H1 (cell line): Measurements from ENCODE around the gene ARID1B. TPM values are rescaled to one million over a fixed set of nuclear protein-coding genes. Genes with fewer than 3 reads are reported as not detected.

ENCODE experiments used
- CTCF ChIA-PET: fragments of 300-600 bp; sonication (Branson Sonifier 250); formaldehyde crosslinking; loops from one replicate; lab custom pipeline; 2021; ENCODE audit not compliant: partially characterized antibody; lab: Charles Lee
- POLR2A ChIA-PET: fragments of 300-600 bp; sonication (Branson Sonifier 250); formaldehyde crosslinking; loops from one replicate; lab custom pipeline; 2021; ENCODE audit warnings: inconsistent platforms; ENCODE audit not compliant: partially characterized antibody; lab: Charles Lee
- DNase-seq, 2 experiments: peaks; one replicate each; pipeline versions ENCODE4 v3.0.0 to v3.0.0-alpha.2; 2010 to 2022; ENCODE audit warnings: low spot score in 2 of 2, low read depth in 1 of 2, mixed read lengths in 1 of 2
- FAIRE-seq: peaks from 2 replicates; lab custom pipeline; 2011; peaks lifted over from hg19 to GRCh38; lab: Jason Lieb, UNC
- H2AFZ ChIP-seq: 2 replicates; pipeline ENCODE4 v1.8.1; 2012; ENCODE audit warnings: low read length, inconsistent platforms
- H2AK5ac ChIP-seq: 2 replicates; pipeline ENCODE4 v1.6.1; 2013; ENCODE audit warnings: low read depth, low read length
- H2BK120ac ChIP-seq: replicated peaks from 2 replicates; pipeline ENCODE3; 2013; ENCODE audit warnings: low read depth, low read length, inconsistent platforms
- H2BK12ac ChIP-seq: 2 replicates; pipeline ENCODE4 v1.6.1; 2013; ENCODE audit warnings: low read depth, low read length
- H2BK15ac ChIP-seq: 2 replicates; pipeline ENCODE4 v1.6.1; 2013; ENCODE audit warnings: low read length
- H2BK20ac ChIP-seq: 2 replicates; pipeline ENCODE4 v1.6.1; 2013; ENCODE audit warnings: low read length
- H2BK5ac ChIP-seq: 2 replicates; pipeline ENCODE4 v1.6.1; 2013; ENCODE audit warnings: low read depth, low read length
- H3K14ac ChIP-seq: 2 replicates; pipeline ENCODE4 v1.6.1; 2013; ENCODE audit warnings: inconsistent platforms; ENCODE audit not compliant: insufficient read length
- H3K18ac ChIP-seq: 2 replicates; pipeline ENCODE4 v1.6.1; 2013; ENCODE audit warnings: low read length; ENCODE audit errors: extremely low read depth
- H3K23ac ChIP-seq: 2 replicates; pipeline ENCODE4 v1.6.1; 2013; ENCODE audit warnings: inconsistent platforms; ENCODE audit not compliant: insufficient read length
- H3K23me2 ChIP-seq: 2 replicates; pipeline ENCODE4 v1.6.1; 2013; ENCODE audit warnings: low read depth, low read length
- H3K27ac ChIP-seq: 2 replicates; pipeline ENCODE4 v1.6.1; 2011; ENCODE audit warnings: low read depth, low read length, inconsistent platforms
- H3K27me3 ChIP-seq, 4 experiments: replicated peaks in 1 of 4; 1 replicate in 1 of 4; 2 replicates in 3 of 4; pipeline versions ENCODE4 v1.6.1 to v1.8.1; 2011 to 2013; ENCODE audit warnings: low read length in 3 of 4, mild to moderate bottlenecking in 3 of 4, inconsistent platforms in 2 of 4, mixed read lengths in 2 of 4, moderate library complexity in 1 of 4; ENCODE audit not compliant: control insufficient read depth in 3 of 4, insufficient read depth in 3 of 4; ENCODE audit errors: extremely low read depth in 1 of 4
- H3K36me3 ChIP-seq, 4 experiments: 2 replicates each; pipeline versions ENCODE4 v1.6.1 to v1.8.1; 2011 to 2013; ENCODE audit warnings: mild to moderate bottlenecking in 4 of 4, low read length in 3 of 4, moderate library complexity in 2 of 4, control low read depth in 1 of 4, inconsistent platforms in 1 of 4; ENCODE audit not compliant: insufficient read depth in 4 of 4, control insufficient read depth in 2 of 4
- H3K4ac ChIP-seq: replicated peaks from 2 replicates; pipeline ENCODE3; 2013; ENCODE audit warnings: low read length, low read depth, mixed read lengths, inconsistent platforms; ENCODE audit not compliant: insufficient read length
- H3K4me1 ChIP-seq, 4 experiments: replicated peaks in 1 of 4; 1 replicate in 1 of 4; 2 replicates in 3 of 4; pipeline versions ENCODE4 v1.6.1 to v1.8.1; 2011 to 2013; ENCODE audit warnings: low read length in 3 of 4, inconsistent platforms in 2 of 4, mixed read lengths in 1 of 4; ENCODE audit not compliant: insufficient read depth in 4 of 4, control insufficient read depth in 3 of 4
- H3K4me2 ChIP-seq, 2 experiments: 2 replicates each; pipeline versions ENCODE4 v1.6.1 to v1.8.1; 2011 to 2013; ENCODE audit warnings: low read depth in 2 of 2, low read length in 2 of 2, control low read depth in 1 of 2, inconsistent platforms in 1 of 2, mild to moderate bottlenecking in 1 of 2; ENCODE audit not compliant: insufficient read depth in 1 of 2
- H3K4me3 ChIP-seq, 4 experiments: fragments of 200-600, 300-600 bp in 1 of 4; sonication (generic), shearing (Covaris generic), sonication (Bioruptor Twin) in 1 of 4; 2 replicates each; pipeline versions ENCODE4 v1.5.1 to v1.8.1; 2011 to 2016; ENCODE audit warnings: low read length in 4 of 4, low read depth in 3 of 4, control low read depth in 2 of 4, inconsistent platforms in 2 of 4, mild to moderate bottlenecking in 2 of 4, mixed read lengths in 1 of 4, moderate library complexity in 1 of 4; ENCODE audit not compliant: insufficient read depth in 2 of 4; ENCODE audit errors: extremely low read depth in 1 of 4
- H3K56ac ChIP-seq: replicated peaks from 2 replicates; pipeline ENCODE3; 2013; ENCODE audit warnings: low read depth, mild to moderate bottlenecking, mixed read lengths, low read length, inconsistent platforms; ENCODE audit not compliant: insufficient read length
- H3K79me1 ChIP-seq: 2 replicates; pipeline ENCODE4 v1.6.1; 2013; ENCODE audit warnings: low read depth, low read length, control low read depth
- H3K79me2 ChIP-seq, 2 experiments: 2 replicates each; pipeline versions ENCODE4 v1.6.1 to v1.8.1; 2012 to 2013; ENCODE audit warnings: low read length in 2 of 2, mild to moderate bottlenecking in 2 of 2, inconsistent platforms in 1 of 2; ENCODE audit not compliant: insufficient read depth in 2 of 2, control insufficient read depth in 1 of 2
- H3K9ac ChIP-seq, 4 experiments: replicated peaks in 1 of 4; 1 replicate in 1 of 4; 2 replicates in 3 of 4; pipeline versions ENCODE4 v1.6.1 to v1.8.1; 2011 to 2013; ENCODE audit warnings: low read depth in 3 of 4, low read length in 3 of 4, control low read depth in 2 of 4, mild to moderate bottlenecking in 2 of 4, moderate library complexity in 2 of 4, inconsistent platforms in 1 of 4; ENCODE audit errors: extremely low read depth in 1 of 4
- H3K9me3 ChIP-seq, 2 experiments: 2 replicates each; pipeline versions ENCODE4 v1.6.1 to v1.8.1; 2012 to 2013; ENCODE audit warnings: mild to moderate bottlenecking in 2 of 2, moderate library complexity in 2 of 2, control low read depth in 1 of 2, inconsistent platforms in 1 of 2, low read depth in 1 of 2, low read length in 1 of 2, mixed read lengths in 1 of 2; ENCODE audit not compliant: insufficient read depth in 2 of 2
- H4K20me1 ChIP-seq, 2 experiments: replicated peaks in 1 of 2; 2 replicates each; pipeline versions ENCODE3 to v1.8.1; 2011 to 2013; ENCODE audit warnings: inconsistent platforms in 2 of 2, low read length in 2 of 2, mild to moderate bottlenecking in 1 of 2; ENCODE audit not compliant: insufficient read depth in 2 of 2, control insufficient read depth in 1 of 2
- H4K5ac ChIP-seq: 2 replicates; pipeline ENCODE4 v1.6.1; 2013; ENCODE audit warnings: low read length, low read depth, mixed read lengths, inconsistent platforms; ENCODE audit not compliant: insufficient read length
- H4K8ac ChIP-seq: 2 replicates; pipeline ENCODE4 v1.8.0; 2013; ENCODE audit warnings: mild to moderate bottlenecking, moderate library complexity, low read length, inconsistent platforms; ENCODE audit not compliant: insufficient read depth; ENCODE audit errors: extremely low read depth
- H4K91ac ChIP-seq: replicated peaks from 2 replicates; pipeline ENCODE3; 2013; ENCODE audit warnings: low read length, mixed read lengths, inconsistent platforms; ENCODE audit not compliant: insufficient read length
- ATF3 ChIP-seq: IDR thresholded peaks from 2 replicates; pipeline ENCODE4 v1.6.1; 2011; ENCODE audit warnings: low read depth, mild to moderate bottlenecking, low read length; ENCODE audit not compliant: insufficient read depth
- BCL11A ChIP-seq, 2 experiments: IDR thresholded peaks; one replicate each; pipeline ENCODE4 v1.6.1; 2011; ENCODE audit warnings: low read depth in 2 of 2, low read length in 2 of 2, mild to moderate bottlenecking in 2 of 2
- EGR1 ChIP-seq: IDR thresholded peaks from 2 replicates; pipeline ENCODE4 v1.6.1; 2011; ENCODE audit warnings: low read depth, low read length, borderline replicate concordance
- FOSL1 ChIP-seq: IDR thresholded peaks from 2 replicates; pipeline ENCODE4 v1.6.1; 2011; ENCODE audit warnings: mild to moderate bottlenecking, low read depth, low read length, moderate library complexity; ENCODE audit not compliant: insufficient read depth
- KDM4A ChIP-seq: IDR thresholded peaks from one replicate; pipeline ENCODE4 v1.7.1; 2012; ENCODE audit warnings: low read depth, mild to moderate bottlenecking, moderate library complexity, low read length, inconsistent platforms; ENCODE audit not compliant: severe bottlenecking
- POLR2A ChIP-seq, 2 experiments: IDR thresholded peaks; 1 replicate in 1 of 2; 2 replicates in 1 of 2; pipeline ENCODE4 v1.6.1; 2011; ENCODE audit warnings: low read depth in 2 of 2, low read length in 2 of 2, mild to moderate bottlenecking in 2 of 2; ENCODE audit errors: control extremely low read depth in 1 of 2
- RBBP5 ChIP-seq: IDR thresholded peaks from 2 replicates; pipeline ENCODE4 v1.7.1; 2012; ENCODE audit warnings: low read depth, mild to moderate bottlenecking, inconsistent platforms, low read length, moderate library complexity, borderline replicate concordance
- SP2 ChIP-seq: IDR thresholded peaks from 2 replicates; pipeline ENCODE4 v1.6.1; 2012; ENCODE audit warnings: mild to moderate bottlenecking, low read length, inconsistent platforms
- SP4 ChIP-seq: IDR thresholded peaks from 2 replicates; pipeline ENCODE4 v1.6.1; 2012; ENCODE audit warnings: low read length, inconsistent platforms
- SUZ12 ChIP-seq: fragments of 200-600 bp; sonication (generic); IDR thresholded peaks from 2 replicates; pipeline ENCODE4 v1.6.1; 2012; ENCODE audit warnings: mild to moderate bottlenecking, inconsistent platforms, low read length, moderate library complexity, mixed read lengths
- WGBS, 2 experiments: shearing (Covaris generic) in 1 of 2; methylation state at CpG; one replicate each; pipeline versions ENCODE4 v1.1.6 to v1.1.7; 2013 to 2015; ENCODE audit warnings: low lambda C conversion rate in 2 of 2, mixed read lengths in 2 of 2, inconsistent platforms in 1 of 2, low coverage in 1 of 2, missing lambda C conversion rate in 1 of 2; ENCODE audit not compliant: insufficient replicate concordance in 2 of 2, insufficient coverage in 1 of 2, insufficient read length in 1 of 2; ENCODE audit errors: extremely low coverage in 1 of 2, missing lambda C conversion rate in 1 of 2; 5-methylcytosine and 5-hydroxymethylcytosine counted together
- polyA plus RNA-seq, 7 experiments: library from polyadenylated mRNA; depleted of rRNA in 3 of 7; stranded (reverse) in 5 of 7; unstranded in 2 of 7; fragments of >200 nt in 5 of 7; fragments of 200-250 nt in 2 of 7; gene quantifications; 1 replicate in 5 of 7; 2 replicates in 1 of 7; 4 replicates in 1 of 7; pipeline versions ENCODE4 v1.2.1 to v1.2.3, GENCODE V29; 2011 to 2013; ENCODE audit warnings: missing spikeins in 2 of 7, mixed read lengths in 2 of 7
- total RNA-seq: library from RNA; stranded (reverse); fragmentation: NEBNext Ultra II Directional; extraction: Animal tissue kit (Norgen Biotek cat#: 25700); gene quantifications from 2 replicates; pipeline ENCODE4 v1.2.1, GENCODE V29; 2021
- TF ChIP-seq, protein P1 (sequence below), 3 experiments: IDR thresholded peaks; 1 replicate in 2 of 3; 2 replicates in 1 of 3; pipeline versions ENCODE4 v1.5.1 to v1.6.1; 2011; ENCODE audit warnings: low read length in 3 of 3, mild to moderate bottlenecking in 3 of 3, inconsistent platforms in 2 of 3, low read depth in 1 of 3, moderate library complexity in 1 of 3; ENCODE audit not compliant: insufficient read depth in 1 of 3; ENCODE audit errors: control extremely low read depth in 1 of 3

ARID1B gene
- total and polyA plus RNA-seq, 2 of the 8 experiments (the other 6 are each of a cell fraction or from before 2014, with no cell fraction given): 24.3 to 70.3 TPM

GRCh38 chr6:156806155-156806554, 29.0 kb downstream of the ARID1B start:
- no peaks in the 10 kb centered on the region for H3K9me3 ChIP-seq
- no peak overlapping the region for H2BK120ac ChIP-seq
- no peak overlapping the region for H2BK12ac ChIP-seq
- ChIA-PET POLR2A (interaction anchor here (1.4 kb wide), 1 partner anchor 15 kb away, joined by 3 read pairs; no protein-coding TSS in a partner anchor), CTCF (interaction anchor here (1.3 to 1.8 kb wide), 3 partner anchors 14 to 17 kb away, joined by 3 to 6 read pairs (median 4); no protein-coding TSS in a partner anchor)
- 91% methylated on average over 4 of the region's 4 CpGs; no CpG with 5 or more reads in 1 of the 2 experiments for WGBS, 2 experiments
- H3K56ac ChIP-seq: no peak overlapping the region
- H3K27ac ChIP-seq: no peak overlapping the region
- H2AK5ac ChIP-seq: no peak overlapping the region
- no peaks in the 10 kb centered on the region for H3K36me3 ChIP-seq
- no peak overlapping the region for H3K4me2 ChIP-seq
- H4K8ac ChIP-seq: no peak overlapping the region
- peaks cover 29 to 100% of the 10 kb centered on the region in 2 experiments for H3K79me2 ChIP-seq
- peaks cover 6% of the 10 kb centered on the region; the same call in 1 of the 2 replicates for H3K79me1 ChIP-seq
- no peaks in the 10 kb centered on the region for H3K27me3 ChIP-seq
- FAIRE-seq (no peak), DNase-seq (no peak)
- H4K20me1 ChIP-seq: peaks cover 11 to 24% of the 10 kb centered on the region in 2 experiments
- H3K4me1 ChIP-seq: peaks cover 0 to 8% (median 3%) of the 10 kb centered on the region in 4 experiments; a peak in 2 of 7 replicates
- H4K91ac ChIP-seq: no peak overlapping the region
- H3K18ac ChIP-seq: no peak overlapping the region
- no peak overlapping the region for H2BK5ac ChIP-seq
- no peak overlapping the region for H3K4ac ChIP-seq
- no peak overlapping the region for H2AFZ ChIP-seq
- no peak overlapping the region for H3K23ac ChIP-seq
- no peak overlapping the region for H3K9ac ChIP-seq
- no peak overlapping the region for H2BK20ac ChIP-seq
- H4K5ac ChIP-seq: no peak overlapping the region
- no peak overlapping the region for H2BK15ac ChIP-seq
- H3K23me2 ChIP-seq: no peaks in the 10 kb centered on the region
- no peak overlapping the region for H3K4me3 ChIP-seq
- no peak overlapping the region for H3K14ac ChIP-seq
- TF ChIP-seq SP2 (no peak), BCL11A (IDR thresholded peaks at IDR 0.05; ENCODE audit: low read depth in 2 of 2, low read length in 2 of 2) (no peak), EGR1 (no peak), POLR2A (IDR thresholded peaks at IDR 0.05; ENCODE audit: control extremely low read depth in 1 of 2, low read depth in 2 of 2, low read length in 2 of 2) (no peak), KDM4A (no peak), FOSL1 (no peak), RBBP5 (no peak), SUZ12 (no peak), ATF3 (no peak), SP4 (no peak)
- TF ChIP-seq, protein P1, sequence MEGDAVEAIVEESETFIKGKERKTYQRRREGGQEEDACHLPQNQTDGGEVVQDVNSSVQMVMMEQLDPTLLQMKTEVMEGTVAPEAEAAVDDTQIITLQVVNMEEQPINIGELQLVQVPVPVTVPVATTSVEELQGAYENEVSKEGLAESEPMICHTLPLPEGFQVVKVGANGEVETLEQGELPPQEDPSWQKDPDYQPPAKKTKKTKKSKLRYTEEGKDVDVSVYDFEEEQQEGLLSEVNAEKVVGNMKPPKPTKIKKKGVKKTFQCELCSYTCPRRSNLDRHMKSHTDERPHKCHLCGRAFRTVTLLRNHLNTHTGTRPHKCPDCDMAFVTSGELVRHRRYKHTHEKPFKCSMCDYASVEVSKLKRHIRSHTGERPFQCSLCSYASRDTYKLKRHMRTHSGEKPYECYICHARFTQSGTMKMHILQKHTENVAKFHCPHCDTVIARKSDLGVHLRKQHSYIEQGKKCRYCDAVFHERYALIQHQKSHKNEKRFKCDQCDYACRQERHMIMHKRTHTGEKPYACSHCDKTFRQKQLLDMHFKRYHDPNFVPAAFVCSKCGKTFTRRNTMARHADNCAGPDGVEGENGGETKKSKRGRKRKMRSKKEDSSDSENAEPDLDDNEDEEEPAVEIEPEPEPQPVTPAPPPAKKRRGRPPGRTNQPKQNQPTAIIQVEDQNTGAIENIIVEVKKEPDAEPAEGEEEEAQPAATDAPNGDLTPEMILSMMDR (IDR thresholded peaks at IDR 0.05; ENCODE audit: control extremely low read depth in 1 of 3, insufficient read depth in 1 of 3, low read depth in 1 of 3, low read length in 3 of 3): no peak
